Right lobe of liver (tissue), 4 donors: ENCODE data around the gene SLC12A3.

Experiments used
- CTCF ChIP-seq, 4 donors: fragments of 200-600 bp in 3 of 4; fragments of 450-650 bp in 1 of 4; IDR thresholded peaks; one replicate each; pipeline versions ENCODE4 v1.5.1 to v1.8.0; 2016 to 2022; ENCODE audit warnings: antibody characterized with exemption in 4 of 4, mild to moderate bottlenecking in 2 of 4
- POLR2A ChIP-seq: fragments of 450-650 bp; IDR thresholded peaks from one replicate; pipeline ENCODE4 v1.6.1; 2017; ENCODE audit warnings: antibody characterized with exemption, mild to moderate bottlenecking
- donor health status: DM: no; HTN: no; CAD: no.
- donor health status: DM: no; HTN: no; CAD: no.
- donor health status: DM: no; HTN: yes; CAD: no.

- TF ChIP-seq CTCF (IDR thresholded peaks at IDR 0.05) (no peak), POLR2A (no peak)
Measured at GRCh38 chr16:56874800-56875199, 9.8 kb downstream of the SLC12A3 start.
